Transverse colon (tissue), 4 donors: ENCODE measurements around the gene HOXB4.

Source experiments
- EP300 ChIP-seq: sonication (generic); formaldehyde crosslinking; IDR thresholded peaks from one replicate; pipeline ENCODE4 v1.6.1; 2017; ENCODE audit warnings: antibody characterized with exemption, low read depth
- POLR2A ChIP-seq: fragments of 450-650 bp; IDR thresholded peaks from one replicate; pipeline ENCODE4 v1.6.1; 2016; ENCODE audit warnings: antibody characterized with exemption, mild to moderate bottlenecking, moderate library complexity
- POLR2AphosphoS5 ChIP-seq, 3 donors: sonication (generic); formaldehyde crosslinking; IDR thresholded peaks; one replicate each; pipeline ENCODE4 v1.6.1; 2016; ENCODE audit warnings: antibody characterized with exemption in 3 of 3
- TF ChIP-seq, protein P1 (sequence below), 5 experiments: fragments of 200-600 bp in 3 of 5; fragments of 450-650 bp in 2 of 5; sonication (generic) in 3 of 5; IDR thresholded peaks; 1 replicate in 2 of 5; 2 replicates in 3 of 5; pipeline ENCODE4 v1.5.1; 2016 to 2017; ENCODE audit warnings: antibody characterized with exemption in 5 of 5, inconsistent platforms in 3 of 5, mild to moderate bottlenecking in 2 of 5, moderate library complexity in 1 of 5

DNA sequence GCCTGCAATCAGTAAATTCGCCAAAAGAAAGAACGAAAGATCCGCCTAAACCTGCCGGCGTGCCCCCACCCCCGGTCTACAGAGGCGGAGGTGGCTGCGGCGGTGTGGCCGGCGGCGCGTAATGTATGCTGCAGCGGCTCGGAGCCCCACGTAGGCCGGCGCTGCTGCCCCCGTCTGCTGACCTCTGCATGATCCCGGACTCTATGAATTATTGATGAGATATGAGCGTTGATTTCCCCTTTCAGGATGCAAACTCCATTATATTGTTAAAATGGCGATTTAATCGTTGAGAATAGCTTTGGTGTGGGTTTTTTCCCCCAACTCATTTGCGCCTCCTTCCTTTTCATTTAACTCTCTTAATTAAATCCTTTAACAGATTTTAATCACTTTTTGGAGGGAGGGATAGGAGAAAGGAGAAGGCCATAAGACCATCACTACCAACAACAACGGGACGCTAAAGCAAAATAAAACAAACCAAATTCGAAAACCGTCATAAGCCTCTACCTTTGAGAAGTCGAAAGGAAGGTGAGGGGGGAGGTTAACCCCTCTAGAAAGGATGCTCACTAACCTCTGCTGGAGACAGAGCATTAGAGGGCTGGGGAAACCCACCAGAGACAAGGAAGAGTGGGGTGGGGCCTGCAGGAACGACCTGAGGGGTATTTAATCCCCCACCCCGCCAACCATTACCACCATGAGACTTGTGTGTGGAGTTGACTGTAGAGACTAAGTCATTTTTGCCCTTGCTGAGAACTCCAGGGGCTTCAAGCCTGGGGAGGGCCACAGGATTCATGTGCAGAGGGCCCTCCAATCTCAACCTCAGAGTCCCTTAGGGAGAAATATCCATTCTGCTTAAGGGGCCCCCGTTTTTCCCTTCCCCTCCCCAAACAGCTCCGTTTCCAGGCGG lies 8.5 kb upstream of the HOXB4 start:
- TF ChIP-seq, protein P1, sequence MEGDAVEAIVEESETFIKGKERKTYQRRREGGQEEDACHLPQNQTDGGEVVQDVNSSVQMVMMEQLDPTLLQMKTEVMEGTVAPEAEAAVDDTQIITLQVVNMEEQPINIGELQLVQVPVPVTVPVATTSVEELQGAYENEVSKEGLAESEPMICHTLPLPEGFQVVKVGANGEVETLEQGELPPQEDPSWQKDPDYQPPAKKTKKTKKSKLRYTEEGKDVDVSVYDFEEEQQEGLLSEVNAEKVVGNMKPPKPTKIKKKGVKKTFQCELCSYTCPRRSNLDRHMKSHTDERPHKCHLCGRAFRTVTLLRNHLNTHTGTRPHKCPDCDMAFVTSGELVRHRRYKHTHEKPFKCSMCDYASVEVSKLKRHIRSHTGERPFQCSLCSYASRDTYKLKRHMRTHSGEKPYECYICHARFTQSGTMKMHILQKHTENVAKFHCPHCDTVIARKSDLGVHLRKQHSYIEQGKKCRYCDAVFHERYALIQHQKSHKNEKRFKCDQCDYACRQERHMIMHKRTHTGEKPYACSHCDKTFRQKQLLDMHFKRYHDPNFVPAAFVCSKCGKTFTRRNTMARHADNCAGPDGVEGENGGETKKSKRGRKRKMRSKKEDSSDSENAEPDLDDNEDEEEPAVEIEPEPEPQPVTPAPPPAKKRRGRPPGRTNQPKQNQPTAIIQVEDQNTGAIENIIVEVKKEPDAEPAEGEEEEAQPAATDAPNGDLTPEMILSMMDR (IDR thresholded peaks at IDR 0.05) = no peak
- TF ChIP-seq POLR2A (no peak), POLR2AphosphoS5 (IDR thresholded peaks at IDR 0.05) (no peak), EP300 (no peak)
